BE2C (cell line): ENCODE data around the gene MAP7.
"Not testable (repeated sequence)": the region's sequence is repeated elsewhere in the genome, so short reads cannot be mapped to it uniquely, and the experiment has no call there.

ENCODE experiments used
- DNase-seq: peaks from one replicate; pipeline ENCODE4 v3.0.0-alpha.2; 2020
- H3K27me3 ChIP-seq: fragments of 250-450 bp; sonication (Bioruptor Pico); 2 replicates; pipeline ENCODE4 v1.5.1; 2020; ENCODE audit warnings: mild to moderate bottlenecking
- H3K36me3 ChIP-seq: fragments of 250-450 bp; sonication (Bioruptor Pico); 2 replicates; pipeline ENCODE4 v1.5.1; 2020; ENCODE audit warnings: mild to moderate bottlenecking
- H3K4me1 ChIP-seq: fragments of 250-450 bp; sonication (Bioruptor Pico); 2 replicates; pipeline ENCODE4 v1.5.1; 2020
- H3K4me3 ChIP-seq: 2 replicates; pipeline ENCODE4 v1.5.1; 2011; ENCODE audit warnings: low read depth, low read length
- H3K9me3 ChIP-seq: fragments of 250-450 bp; sonication (Bioruptor Pico); 2 replicates; pipeline ENCODE4 v1.5.1; 2020
- TF ChIP-seq, protein P1 (sequence below): IDR thresholded peaks from 2 replicates; pipeline ENCODE4 v1.5.1; 2012; ENCODE audit warnings: mild to moderate bottlenecking, low read depth, low read length

MAP7 gene

DNA sequence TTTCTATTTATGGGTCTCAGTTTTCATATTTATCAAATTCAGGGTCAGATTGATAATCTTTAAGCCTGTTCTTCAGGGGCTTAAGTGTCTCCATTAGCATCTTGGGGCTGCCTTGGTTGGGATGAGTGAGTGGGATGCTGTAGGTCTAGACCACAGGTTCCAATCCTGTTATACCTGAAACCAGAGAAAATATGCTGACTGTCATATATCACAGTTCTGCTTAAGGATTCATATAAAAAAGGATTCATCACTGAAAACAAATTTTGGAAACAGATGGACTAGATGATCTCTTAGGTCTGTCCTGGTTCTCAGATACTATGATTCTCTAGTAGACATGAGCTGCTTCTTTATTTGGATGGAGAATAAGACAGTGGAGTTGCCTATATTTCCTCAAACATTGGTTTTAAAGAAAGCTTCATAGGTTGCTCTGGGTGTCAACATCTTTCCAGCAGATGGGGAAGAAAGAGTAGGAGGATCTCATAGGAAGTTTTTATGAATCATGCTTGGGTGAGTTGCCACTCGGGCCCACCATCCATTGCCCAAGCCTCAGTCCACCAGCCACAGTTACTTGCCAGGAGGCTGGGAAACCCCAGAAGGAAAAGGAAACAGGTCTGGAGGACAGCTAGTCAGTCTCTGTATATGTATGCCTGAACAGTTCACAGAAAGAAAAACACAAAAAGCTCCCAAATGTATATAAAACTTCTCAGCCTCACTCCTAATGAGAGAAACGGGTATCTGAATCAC is 42.9 kb upstream of the MAP7 start:
- H3K9me3 ChIP-seq, result no peaks in the 10 kb centered on the region
- TF ChIP-seq, protein P1, sequence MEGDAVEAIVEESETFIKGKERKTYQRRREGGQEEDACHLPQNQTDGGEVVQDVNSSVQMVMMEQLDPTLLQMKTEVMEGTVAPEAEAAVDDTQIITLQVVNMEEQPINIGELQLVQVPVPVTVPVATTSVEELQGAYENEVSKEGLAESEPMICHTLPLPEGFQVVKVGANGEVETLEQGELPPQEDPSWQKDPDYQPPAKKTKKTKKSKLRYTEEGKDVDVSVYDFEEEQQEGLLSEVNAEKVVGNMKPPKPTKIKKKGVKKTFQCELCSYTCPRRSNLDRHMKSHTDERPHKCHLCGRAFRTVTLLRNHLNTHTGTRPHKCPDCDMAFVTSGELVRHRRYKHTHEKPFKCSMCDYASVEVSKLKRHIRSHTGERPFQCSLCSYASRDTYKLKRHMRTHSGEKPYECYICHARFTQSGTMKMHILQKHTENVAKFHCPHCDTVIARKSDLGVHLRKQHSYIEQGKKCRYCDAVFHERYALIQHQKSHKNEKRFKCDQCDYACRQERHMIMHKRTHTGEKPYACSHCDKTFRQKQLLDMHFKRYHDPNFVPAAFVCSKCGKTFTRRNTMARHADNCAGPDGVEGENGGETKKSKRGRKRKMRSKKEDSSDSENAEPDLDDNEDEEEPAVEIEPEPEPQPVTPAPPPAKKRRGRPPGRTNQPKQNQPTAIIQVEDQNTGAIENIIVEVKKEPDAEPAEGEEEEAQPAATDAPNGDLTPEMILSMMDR, result no peak
- H3K36me3 ChIP-seq, result peaks cover 9% of the 10 kb centered on the region
- no peaks in the 10 kb centered on the region for H3K4me1 ChIP-seq
- no peak for DNase-seq
- H3K27me3 ChIP-seq, result no peaks in the 10 kb centered on the region
- H3K4me3 ChIP-seq, result no peak overlapping the region

DNA sequence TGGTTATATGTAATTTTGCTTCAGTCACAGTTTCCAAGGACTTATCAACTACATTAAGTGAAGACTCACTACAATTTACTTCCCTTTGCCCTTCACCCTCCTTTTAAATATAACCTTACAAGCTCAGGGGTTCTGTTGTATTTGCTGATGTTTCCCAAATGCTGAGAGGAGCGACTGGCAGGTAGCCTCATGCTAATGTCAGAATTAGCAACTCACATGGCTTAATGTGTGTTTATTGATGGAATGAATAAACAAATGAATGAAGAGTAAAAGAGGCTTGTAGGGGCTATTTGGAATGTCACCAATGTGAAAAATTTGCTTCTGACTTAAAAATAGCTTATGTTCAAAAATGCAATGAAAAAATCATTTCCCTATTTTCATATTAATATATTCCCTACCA is 41.4 kb upstream of the MAP7 start:
- no peaks in the 10 kb centered on the region for H3K4me1 ChIP-seq
- TF ChIP-seq, protein P1, result no peak
- no peaks in the 10 kb centered on the region for H3K9me3 ChIP-seq
- H3K27me3 ChIP-seq, result no peaks in the 10 kb centered on the region
- H3K36me3 ChIP-seq, result peaks cover 9% of the 10 kb centered on the region
- no peak for DNase-seq
- no peak overlapping the region for H3K4me3 ChIP-seq

DNA sequence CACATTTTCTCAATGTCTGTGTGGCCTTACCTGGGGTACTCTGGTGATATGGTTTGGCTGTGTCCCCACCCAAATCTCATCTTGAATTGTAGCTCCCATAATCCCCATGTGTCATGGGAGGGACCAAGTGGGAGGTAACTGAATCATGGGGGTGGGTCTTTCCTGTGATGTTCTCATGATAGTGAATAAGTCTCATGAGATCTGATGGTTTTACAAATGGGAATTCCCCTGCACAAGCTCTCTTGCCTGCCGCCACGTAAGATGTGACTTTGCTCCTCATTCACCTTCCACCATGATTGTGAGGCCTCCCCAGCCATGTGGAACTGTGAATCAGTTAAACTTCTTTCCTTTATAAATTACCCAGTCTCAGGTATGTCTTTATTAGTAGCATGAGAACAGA is 40.6 kb upstream of the MAP7 start:
- H3K9me3 ChIP-seq, H3K36me3 ChIP-seq, DNase-seq, H3K27me3 ChIP-seq, H3K4me1 ChIP-seq, H3K4me3 ChIP-seq: not testable (repeated sequence)

DNA sequence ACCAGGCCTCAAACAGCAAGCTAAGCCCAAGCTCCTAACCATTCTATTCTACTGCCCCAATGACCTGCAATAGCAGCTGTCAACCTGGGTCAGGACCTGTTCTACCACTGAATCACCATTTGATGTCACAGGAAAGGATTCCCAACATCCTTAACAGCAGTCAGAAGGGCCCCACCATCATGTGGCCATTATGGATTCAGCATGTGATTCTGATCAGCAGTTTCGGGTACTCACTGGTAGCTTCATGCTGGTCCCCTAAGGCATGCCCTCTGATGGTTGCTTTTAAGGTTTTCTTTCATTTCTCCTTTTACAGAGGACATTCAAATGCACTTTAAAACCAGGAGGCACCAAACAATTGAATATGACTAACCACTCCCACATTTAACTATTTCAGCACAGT is 37.3 kb upstream of the MAP7 start:
- Histone ChIP-seq H3K4me3 (no peak overlapping the region), H3K36me3 (peaks cover 9% of the 10 kb centered on the region), H3K9me3 (no peaks in the 10 kb centered on the region), H3K27me3 (no peaks in the 10 kb centered on the region), H3K4me1 (no peaks in the 10 kb centered on the region)
- no peak for DNase-seq
- TF ChIP-seq, protein P1, result no peak

DNA sequence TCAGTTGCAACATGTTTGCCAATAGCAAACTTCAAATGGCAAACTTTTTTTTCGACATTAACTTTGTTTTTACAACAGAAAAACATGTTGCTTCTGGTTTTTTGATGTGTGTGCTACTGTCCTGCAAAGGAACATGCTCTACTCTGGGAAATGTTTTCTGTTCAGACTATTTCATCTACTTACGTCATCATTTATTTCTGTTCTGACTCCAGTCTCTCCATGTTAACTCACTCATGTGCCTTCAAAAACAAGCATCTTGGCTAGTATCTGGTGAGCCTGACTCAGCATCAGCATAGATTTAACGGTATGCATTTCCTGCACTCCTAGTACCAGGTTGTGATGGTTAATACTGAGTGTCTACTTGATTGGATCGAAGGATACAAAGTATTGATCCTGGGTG is 36.1 kb upstream of the MAP7 start:
- H3K4me3 ChIP-seq, result no peak overlapping the region
- no peaks in the 10 kb centered on the region for H3K4me1 ChIP-seq
- TF ChIP-seq, protein P1, result no peak
- DNase-seq, result no peak
- no peaks in the 10 kb centered on the region for H3K9me3 ChIP-seq
- H3K27me3 ChIP-seq, result no peaks in the 10 kb centered on the region
- peaks cover 7% of the 10 kb centered on the region for H3K36me3 ChIP-seq

DNA sequence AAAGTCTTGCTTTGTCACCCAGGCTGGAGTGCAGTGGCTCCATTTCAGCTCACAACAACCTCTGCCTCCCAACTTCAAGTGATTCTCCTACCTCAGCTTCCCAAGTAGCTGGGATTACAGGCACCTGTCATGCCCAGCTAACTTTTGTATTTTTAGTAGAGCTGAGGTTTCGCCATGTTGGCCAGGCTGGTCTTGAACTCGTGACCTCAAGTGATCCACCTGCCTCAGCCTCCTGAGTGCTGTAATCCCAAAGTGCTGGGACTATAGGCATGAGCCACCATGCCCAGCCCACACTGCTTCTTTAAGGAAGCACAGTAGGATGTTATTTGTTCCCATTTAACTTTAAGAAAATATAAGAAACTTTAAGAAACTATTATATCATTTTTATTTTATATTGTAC is 35.3 kb upstream of the MAP7 start:
- DNase-seq, H3K27me3 ChIP-seq, H3K4me1 ChIP-seq, H3K9me3 ChIP-seq, H3K4me3 ChIP-seq, H3K36me3 ChIP-seq: not testable (repeated sequence)

DNA sequence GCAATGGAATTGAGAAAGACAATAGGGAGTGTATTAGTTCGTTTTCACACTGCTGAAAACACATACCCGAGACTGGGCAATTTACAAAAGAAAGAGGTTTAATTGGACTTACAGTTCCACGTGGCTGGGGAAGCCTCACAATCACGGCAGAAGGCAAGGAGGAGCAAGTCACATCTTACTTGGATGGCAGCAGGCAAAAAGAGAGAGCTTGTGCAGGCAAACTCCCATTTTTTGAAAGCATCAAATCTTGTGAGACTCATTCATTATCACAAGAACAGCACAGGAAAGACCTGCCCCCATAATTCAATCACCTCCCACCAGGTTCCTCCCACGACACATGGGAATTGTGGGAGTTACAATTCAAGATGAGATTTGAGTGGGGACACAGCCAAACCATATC is 34.1 kb upstream of the MAP7 start:
- not testable (repeated sequence) for H3K27me3 ChIP-seq, H3K36me3 ChIP-seq, H3K4me3 ChIP-seq, H3K9me3 ChIP-seq, DNase-seq, H3K4me1 ChIP-seq
